Measurements from ENCODE around the gene KIF26B. TPM values are rescaled to one million over a fixed set of nuclear protein-coding genes. Genes with fewer than 3 reads are reported as not detected.
"Not testable (repeated sequence)": the region's sequence is repeated elsewhere in the genome, so short reads cannot be mapped to it uniquely, and the experiment has no call there.

The KIF26B gene
- total and polyA plus RNA-seq, 8 donors: 0.27 to 4.5 (median 0.63) TPM

GRCh38 chr1:245129319-245130240 lies 25.2 kb upstream of the KIF26B start:
- intact Hi-C loops (cut with DNase I): no loop called here
- no peaks in the 10 kb centered on the region for H3K9me3 ChIP-seq
- no peak for ATAC-seq

GRCh38 chr1:245130281-245131025 lies 24.3 kb upstream of the KIF26B start:
- H3K4me3 ChIP-seq; H3K27me3 ChIP-seq; DNase-seq; intact Hi-C loops (cut with DNase I); ATAC-seq; H3K27ac ChIP-seq; H3K36me3 ChIP-seq; H3K9me3 ChIP-seq; FAIRE-seq; H3K4me1 ChIP-seq: not testable (repeated sequence)
- 57% methylated on average over 16 of the region's 16 CpGs for WGBS, 2 donors

More at GRCh38 chr1:245129319-245130240, 25.2 kb upstream of the KIF26B start:
- DNase-seq (no peak), FAIRE-seq (no peak)
- H3K36me3 ChIP-seq: no peaks in the 10 kb centered on the region
- H3K27ac ChIP-seq: no peak overlapping the region
- TF ChIP-seq CTCF (IDR thresholded peaks at IDR 0.05): no peak
- no peaks in the 10 kb centered on the region for H3K27me3 ChIP-seq
- 45 to 49% methylated on average over 19 of the region's 19 CpGs for WGBS, 2 donors
- H3K4me3 ChIP-seq: no peak overlapping the region
- H3K4me1 ChIP-seq: no peaks in the 10 kb centered on the region

- 39 to 41% methylated on average over 9 of the region's 9 CpGs for WGBS, 2 donors
- no peak overlapping the region for H3K27ac ChIP-seq
- ATAC-seq (no peak), DNase-seq (no peak), FAIRE-seq (no peak)
- H3K36me3 ChIP-seq: no peaks in the 10 kb centered on the region
- H3K9me3 ChIP-seq: no peaks in the 10 kb centered on the region
- no peaks in the 10 kb centered on the region for H3K27me3 ChIP-seq
- H3K4me3 ChIP-seq: no peak overlapping the region
- intact Hi-C loops (cut with DNase I): no loop called here
- no peak for TF ChIP-seq CTCF (IDR thresholded peaks at IDR 0.05)
- no peaks in the 10 kb centered on the region for H3K4me1 ChIP-seq
Measured at GRCh38 chr1:245131026-245131393, 23.8 kb upstream of the KIF26B start.

- FAIRE-seq (no peak), ATAC-seq (no peak), DNase-seq (no peak)
- H3K27ac ChIP-seq: no peak overlapping the region
- intact Hi-C loops (cut with DNase I): no loop called here
- 64 to 82% methylated on average over 11 of the region's 11 CpGs for WGBS, 2 donors
- no peak overlapping the region for H3K4me3 ChIP-seq
- no peak for TF ChIP-seq CTCF (IDR thresholded peaks at IDR 0.05)
- H3K4me1 ChIP-seq: no peaks in the 10 kb centered on the region
- no peaks in the 10 kb centered on the region for H3K9me3 ChIP-seq
- H3K36me3 ChIP-seq: no peaks in the 10 kb centered on the region
- no peaks in the 10 kb centered on the region for H3K27me3 ChIP-seq
Measured at GRCh38 chr1:245132771-245133170, 22.0 kb upstream of the KIF26B start.

- Histone ChIP-seq H3K4me1 (no peaks in the 10 kb centered on the region), H3K27me3 (no peaks in the 10 kb centered on the region), H3K9me3 (no peaks in the 10 kb centered on the region), H3K4me3 (no peak overlapping the region), H3K36me3 (no peaks in the 10 kb centered on the region), H3K27ac (no peak overlapping the region)
- no peak for TF ChIP-seq CTCF (IDR thresholded peaks at IDR 0.05)
- intact Hi-C loops (cut with DNase I): no loop called here
- DNase-seq (no peak), ATAC-seq (no peak), FAIRE-seq (no peak)
- 83 to 86% methylated on average over 17 of the region's 17 CpGs for WGBS, 2 donors
Measured at GRCh38 chr1:245133995-245134715, 20.6 kb upstream of the KIF26B start.

Measured in pancreas (tissue), 10 donors.